Measurements from ENCODE around the gene SMARCB1. TPM values are rescaled to one million over a fixed set of nuclear protein-coding genes. Genes with fewer than 3 reads are reported as not detected.

The SMARCB1 gene
- total RNA-seq, 1 experiment from 2014 or later, result 85.9 TPM

- H3K36me3 ChIP-seq (ENCODE audit: low read depth, low read length), result peaks cover 5% of the 10 kb centered on the region; the same call in 1 of the 2 replicates
- peak overlapping the region; percentile 99; the same call in 1 of the 2 replicates for H2AFZ ChIP-seq (ENCODE audit: low read length)
- H3K27me3 ChIP-seq (ENCODE audit: low read length), result no peaks in the 10 kb centered on the region
- H3K9me3 ChIP-seq (ENCODE audit: low read length), result no peaks in the 10 kb centered on the region
- TF ChIP-seq EZH2 (IDR thresholded peaks at IDR 0.05; ENCODE audit: low read length, unreplicated experiment) (no peak), CTCF (conservative IDR thresholded peaks at IDR 0.05; ENCODE audit: low read depth, low read length) (no peak), EZH2phosphoT487 (IDR thresholded peaks at IDR 0.05; ENCODE audit: borderline replicate concordance, low read length) (no peak)
- no peaks in the 10 kb centered on the region for H3K9me2 ChIP-seq (replicated peaks; ENCODE audit: low read length)
- no TSS peak for BruUV-seq (replicated peaks)
- H3F3A ChIP-seq (ENCODE audit: low read length, unreplicated experiment), result no peaks in the 10 kb centered on the region
- intact Hi-C loops (cut with micrococcal nuclease), result loop anchor here (5.0 kb wide), 1 partner anchor 80 kb away; no protein-coding TSS in a partner anchor
- peaks cover 22% of the 10 kb centered on the region for H3K79me2 ChIP-seq (ENCODE audit: low read length)
- peaks cover 4% of the 10 kb centered on the region; the same call in 1 of the 2 replicates for H3K4me1 ChIP-seq (ENCODE audit: insufficient read depth, low read length)
- peak overlapping the region; percentile 99 for H3K4me2 ChIP-seq (ENCODE audit: low read length)
- H3K4me3 ChIP-seq (ENCODE audit: low read length), result peak overlapping the region; percentile 97
- no peak for DNase-seq
- CTCF ChIA-PET, result interaction anchor here (1.0 kb wide), 1 partner anchor 82 kb away, joined by 4 read pairs; no protein-coding TSS in a partner anchor
- H3K27ac ChIP-seq (ENCODE audit: low read length), result peak overlapping the region; percentile 50
- POLR2A ChIA-PET (ENCODE audit: unreplicated experiment), result no interaction called here
- peak overlapping the region; percentile 86 for H3K9ac ChIP-seq (ENCODE audit: low read length)
- no peaks in the 10 kb centered on the region for H4K20me1 ChIP-seq (ENCODE audit: low read length)
- peak; percentile 3; the same call in 1 of the 2 replicates for ATAC-seq
Measured at GRCh38 chr22:23767303-23767672, 19.5 kb upstream of the SMARCB1 start.

GRCh38 chr22:23767673-23768548 is 18.9 kb upstream of the SMARCB1 start, which contains the start of gene CHCHD10:
Gene CHCHD10 (minus strand): TSS chr22:23767972. CDS start chr22:23767874, 98 bp downstream.
- peak within 1 kb of the TSS; percentile 50 for H3K27ac ChIP-seq (ENCODE audit: low read length)
- peak within 1 kb of the TSS; percentile 99 for H2AFZ ChIP-seq (ENCODE audit: low read length)
- H3K9ac ChIP-seq (ENCODE audit: low read length), result peak within 1 kb of the TSS; percentile 86
- H3K27me3 ChIP-seq (ENCODE audit: low read length), result no peaks in the 10 kb centered on the region
- CTCF ChIA-PET, result interaction anchor here (1.0 kb wide), 1 partner anchor 82 kb away, joined by 4 read pairs; no protein-coding TSS in a partner anchor
- H4K20me1 ChIP-seq (ENCODE audit: low read length), result no peaks in the 10 kb centered on the region
- H3K79me2 ChIP-seq (ENCODE audit: low read length), result peaks cover 22% of the 10 kb centered on the region
- H3K36me3 ChIP-seq (ENCODE audit: low read depth, low read length), result peaks cover 5% of the 10 kb centered on the region; the same call in 1 of the 2 replicates
- POLR2A ChIA-PET (ENCODE audit: unreplicated experiment), result no interaction called here
- ATAC-seq (peak; percentile 66), DNase-seq (peak; percentile 76)
- no peaks in the 10 kb centered on the region for H3K9me2 ChIP-seq (replicated peaks; ENCODE audit: low read length)
- peak within 1 kb of the TSS; percentile 97 for H3K4me3 ChIP-seq (ENCODE audit: low read length)
- BruUV-seq (replicated peaks), result TSS peak; percentile 77
- no peaks in the 10 kb centered on the region for H3K9me3 ChIP-seq (ENCODE audit: low read length)
- intact Hi-C loops (cut with micrococcal nuclease), result loop anchor here (5.0 kb wide), 1 partner anchor 79 kb away; no protein-coding TSS in a partner anchor
- H3K4me2 ChIP-seq (ENCODE audit: low read length), result peak within 1 kb of the TSS; percentile 99
- peaks cover 4% of the 10 kb centered on the region; the same call in 1 of the 2 replicates for H3K4me1 ChIP-seq (ENCODE audit: insufficient read depth, low read length)
- H3F3A ChIP-seq (ENCODE audit: low read length, unreplicated experiment), result no peaks in the 10 kb centered on the region
- TF ChIP-seq CTCF (conservative IDR thresholded peaks at IDR 0.05; ENCODE audit: low read depth, low read length) (peak; percentile 71), EZH2 (IDR thresholded peaks at IDR 0.05; ENCODE audit: low read length, unreplicated experiment) (no peak)

Data from PC-3 (cell line).